Heart right ventricle (tissue), 16 donors: ENCODE measurements around the gene ZMIZ1. TPM values are rescaled to one million over a fixed set of nuclear protein-coding genes. Genes with fewer than 3 reads are reported as not detected.
"Not testable (repeated sequence)": the region's sequence is repeated elsewhere in the genome, so short reads cannot be mapped to it uniquely, and the experiment has no call there.

Experiments
- ATAC-seq, 8 donors: fragments of 200-7000 bp; cut with Tn5 transposase; one replicate each; pipeline ENCODE4 v1.9.1; 2020; ENCODE audit warnings: mild to moderate bottlenecking in 8 of 8, moderate library complexity in 8 of 8, moderate number of reproducible peaks in 1 of 8
- DNase-seq, 2 donors: peaks; one replicate each; pipeline ENCODE4 v3.0.0-alpha.2; 2020
- H3K27ac ChIP-seq, 10 donors: fragments of 200-600 bp; sonication (generic) in 2 of 10; one replicate each; pipeline versions ENCODE4 v1.5.0 to v1.8.0; 2020 to 2022; ENCODE audit warnings: mild to moderate bottlenecking in 3 of 10
- H3K27me3 ChIP-seq, 7 donors: fragments of 200-600 bp; one replicate each; pipeline ENCODE4 v1.8.0; 2021 to 2022; ENCODE audit warnings: mild to moderate bottlenecking in 2 of 7
- H3K36me3 ChIP-seq, 9 donors: fragments of 200-600 bp; sonication (generic) in 1 of 9; one replicate each; pipeline versions ENCODE4 v1.5.0 to v1.8.0; 2020 to 2022; ENCODE audit warnings: mild to moderate bottlenecking in 2 of 9
- H3K4me1 ChIP-seq, 9 donors: fragments of 200-600 bp; sonication (generic) in 1 of 9; one replicate each; pipeline versions ENCODE4 v1.5.0 to v1.8.0; 2020 to 2022; ENCODE audit warnings: mild to moderate bottlenecking in 4 of 9
- H3K4me3 ChIP-seq, 10 donors: fragments of 200-600 bp; sonication (generic) in 2 of 10; one replicate each; pipeline versions ENCODE4 v1.5.0 to v1.8.0; 2020 to 2022; ENCODE audit warnings: mild to moderate bottlenecking in 7 of 10, moderate library complexity in 2 of 10
- H3K9me3 ChIP-seq, 11 donors: fragments of 200-600 bp in 10 of 11; sonication (generic) in 2 of 11; one replicate each; pipeline versions ENCODE4 v1.5.0 to v1.8.0; 2013 to 2022; ENCODE audit warnings: mild to moderate bottlenecking in 2 of 11, control low read depth in 1 of 11, moderate library complexity in 1 of 11
- CTCF ChIP-seq, 9 donors: fragments of 200-600 bp; sonication (generic) in 2 of 9; IDR thresholded peaks; one replicate each; pipeline versions ENCODE4 v1.5.0 to v1.8.0; 2021 to 2022; ENCODE audit warnings: antibody characterized with exemption in 9 of 9, mild to moderate bottlenecking in 5 of 9, moderate library complexity in 1 of 9
- WGBS, 2 donors: extraction: QIAGEN DNeasy Blood & Tissue Kit; methylation state at CpG; one replicate each; pipeline ENCODE4 v1.1.7; 2013; ENCODE audit warnings: inconsistent platforms in 1 of 2; 5-methylcytosine and 5-hydroxymethylcytosine counted together
- intact Hi-C, 10 donors: fragments of 100-400 bp; cut with DNase I; formaldehyde crosslinking; loops; one replicate each; pipeline versions ENCODE4 v1.11.1 to v1.14.2; 2022
- polyA plus RNA-seq, 2 donors: library from polyadenylated mRNA; stranded (reverse); fragments of 200-250 nt; gene quantifications; one replicate each; pipeline ENCODE4 v1.2.3, GENCODE V29; 2013
- total RNA-seq, 10 donors: library from RNA; stranded (reverse); fragmentation: NEBNext Ultra II Directional in 3 of 10; extraction: Animal tissue kit (Norgen Biotek cat#: 25700) in 3 of 10; gene quantifications; one replicate each; pipeline versions ENCODE4 v1.2.1 to v1.2.4, GENCODE V29; 2021 to 2023
- donor health status: Arrhythmogenic right ventricular cardiomyopathy.
- donor health status: ischemic (EF 13 %, LVEDD 7.1; RV severe dilation, severe dysfunction).
- donor health status: healthy with polysubstance abuse.
- donor health status: DM: no; HTN: yes; CAD: no.
- donor health status: DM: no; HTN: no; CAD: no.
- donor health status: ischemic (EF 25% LVEDD 6.9; RV normal size, moderate dysfunction).
- donor health status: ischemic (EF 25% LVEDD 5.7; RV mildly dilated, moderate dysfunction).
- donor health status: healthy.
- donor health status: DM: yes; HTN: yes; CAD: no.
- donor health status: Ischemic cardiomyopathy.
- donor health status: ischemic (EF 35%, LVEDD 5.7; RV mildly dilated, moderate dysfunction).
- donor health status: nonischemic (EF 11% LVEDD 7.7; RV severe dilation, severe dysfunction).
- donor health status: DM: yes; HTN: yes; CAD: no.
- donor health status: PGD.
- donor health status: ischemic (EF 29% LVEDD 5.4; RV normal size, mild dysfunction).
- donor health status: nonischemic (EF 23%, LVEDD 6.1; RV moderate dilation, normal function).

The ZMIZ1 gene
- total and polyA plus RNA-seq, 12 donors, result 24.2 to 61.5 (median 49.8) TPM

- Histone ChIP-seq H3K27ac (peak overlapping the region in 2 of 10 donors; percentile 6 to 87), H3K9me3 (no peaks in the 10 kb centered on the region), H3K36me3 (peaks cover 0 to 72% (median 37%) of the 10 kb centered on the region in 9 donors), H3K27me3 (no peaks in the 10 kb centered on the region), H3K4me3 (no peak overlapping the region), H3K4me1 (peaks cover 42 to 71% (median 55%) of the 10 kb centered on the region in 9 donors)
- intact Hi-C loops, result loop anchor here in 1 of 10 donors (5.0 kb wide), 1 partner anchor 55 kb away; no protein-coding TSS in a partner anchor
- TF ChIP-seq CTCF (IDR thresholded peaks at IDR 0.05), result no peak
- no peak for ATAC-seq
- 73 to 75% methylated on average over 13 of the region's 13 CpGs for WGBS, 2 donors
- DNase-seq, result no peak
These were observed 209.0 kb downstream of the ZMIZ1 start for GRCh38 chr10:79277579-79278269.

DNA sequence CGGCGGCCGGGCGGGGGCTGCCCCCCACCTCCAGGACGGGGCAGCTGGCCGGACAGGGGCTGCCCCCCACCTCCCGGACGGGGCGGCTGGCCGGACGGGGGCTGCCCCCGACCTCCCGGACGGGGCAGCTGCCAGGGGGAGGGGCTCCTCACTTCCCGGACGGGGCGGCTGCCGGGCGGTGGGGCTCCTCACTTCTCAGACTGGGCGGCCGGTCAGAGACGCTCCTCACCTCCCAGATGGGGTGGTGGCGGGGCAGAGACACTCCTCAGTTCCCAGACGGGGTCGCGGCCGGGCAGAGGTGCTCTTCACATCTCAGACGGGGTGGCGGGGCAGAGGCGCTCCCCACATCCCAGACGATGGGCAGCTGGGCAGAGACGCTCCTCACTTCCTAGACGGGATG is 210.3 kb downstream of the ZMIZ1 start:
- H3K27ac ChIP-seq, H3K4me3 ChIP-seq, DNase-seq, ATAC-seq, H3K27me3 ChIP-seq, H3K9me3 ChIP-seq: not testable (repeated sequence)
- H3K4me1 ChIP-seq, result peaks cover 31 to 65% (median 45%) of the 10 kb centered on the region in 9 donors
- H3K36me3 ChIP-seq, result peaks cover 0 to 82% (median 37%) of the 10 kb centered on the region in 9 donors
- WGBS, 2 donors, result 92 to 94% methylated on average over 18 to 33 of the region's 33 CpGs
- intact Hi-C loops, result loop anchor here in 1 of 10 donors (5.0 kb wide), 1 partner anchor 57 kb away; no protein-coding TSS in a partner anchor

GRCh38 chr10:79280956-79281355 is 212.2 kb downstream of the ZMIZ1 start:
- WGBS, 2 donors, result 48 to 67% methylated on average over 6 of the region's 6 CpGs
- DNase-seq, result no peak
- peaks cover 0 to 93% (median 43%) of the 10 kb centered on the region in 9 donors for H3K36me3 ChIP-seq
- H3K4me3 ChIP-seq, result no peak overlapping the region
- no peaks in the 10 kb centered on the region for H3K27me3 ChIP-seq
- no peak overlapping the region for H3K27ac ChIP-seq
- no peaks in the 10 kb centered on the region for H3K9me3 ChIP-seq
- H3K4me1 ChIP-seq, result peaks cover 22 to 58% (median 35%) of the 10 kb centered on the region in 9 donors
- no peak for TF ChIP-seq CTCF (IDR thresholded peaks at IDR 0.05)
- no peak for ATAC-seq
- intact Hi-C loops, result no loop called here

- TF ChIP-seq CTCF (IDR thresholded peaks at IDR 0.05), result no peak
- H3K4me3 ChIP-seq, result no peak overlapping the region
- H3K36me3 ChIP-seq, result peaks cover 0 to 85% (median 39%) of the 10 kb centered on the region in 9 donors
- WGBS, 2 donors, result 66 to 72% methylated on average over 11 of the region's 11 CpGs
- intact Hi-C loops, result no loop called here
- H3K27ac ChIP-seq, result peak overlapping the region in 1 of 10 donors; percentile 13
- H3K4me1 ChIP-seq, result peaks cover 26 to 61% (median 39%) of the 10 kb centered on the region in 9 donors
- DNase-seq (no peak), ATAC-seq (no peak)
- H3K9me3 ChIP-seq, result no peaks in the 10 kb centered on the region
- no peaks in the 10 kb centered on the region for H3K27me3 ChIP-seq
These were observed 213.6 kb downstream of the ZMIZ1 start for GRCh38 chr10:79282388-79282787.

DNA sequence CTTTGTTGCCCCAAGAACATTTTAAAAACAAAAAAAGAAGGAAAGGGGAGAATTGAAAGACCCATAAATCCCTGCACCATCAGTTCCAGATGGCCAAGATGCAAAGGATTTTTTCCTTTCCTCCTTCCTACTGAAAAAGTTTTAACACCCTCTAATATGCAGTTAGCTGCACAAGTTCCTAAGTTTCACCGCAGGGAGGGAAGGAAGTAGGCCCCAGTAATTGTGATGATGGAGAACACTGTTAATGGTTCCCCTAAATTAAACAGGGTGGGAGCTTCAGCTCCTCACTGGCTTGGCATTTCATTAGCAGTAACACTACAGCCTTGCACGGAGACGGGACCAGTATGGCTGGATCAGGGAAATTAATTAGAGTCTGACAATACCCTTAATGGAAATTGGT is 214.8 kb downstream of the ZMIZ1 start:
- peaks cover 0 to 87% (median 31%) of the 10 kb centered on the region in 9 donors for H3K36me3 ChIP-seq
- 90 to 91% methylated on average over 3 of the region's 3 CpGs for WGBS, 2 donors
- peaks cover 20 to 72% (median 32%) of the 10 kb centered on the region in 9 donors for H3K4me1 ChIP-seq

More for the DNA sequence above, 214.8 kb downstream of the ZMIZ1 start:
- intact Hi-C loops, result no loop called here
- TF ChIP-seq CTCF (IDR thresholded peaks at IDR 0.05), result no peak
- Histone ChIP-seq H3K4me3 (no peak overlapping the region), H3K27ac (peak overlapping the region in 2 of 10 donors; percentile 8 to 41), H3K27me3 (no peaks in the 10 kb centered on the region), H3K9me3 (no peaks in the 10 kb centered on the region)
- DNase-seq (no peak), ATAC-seq (no peak)
